Liver (tissue), 9 donors: ENCODE results near the gene SURF2. TPM values are rescaled to one million over a fixed set of nuclear protein-coding genes. Genes with fewer than 3 reads are reported as not detected.

Experiments used
- DNase-seq: peaks from one replicate; pipeline ENCODE4 v3.0.0-alpha.2; 2017; ENCODE audit warnings: low spot score
- H3K27ac ChIP-seq, 2 donors: one replicate each; pipeline ENCODE4 v1.7.0; 2013; ENCODE audit warnings: inconsistent platforms in 2 of 2, low read length in 2 of 2, control low read depth in 1 of 2, low read depth in 1 of 2, mild to moderate bottlenecking in 1 of 2
- H3K27me3 ChIP-seq, 4 donors: one replicate each; pipeline versions ENCODE4 v1.6.1 to v1.7.0; 2013; ENCODE audit warnings: low read length in 3 of 4, inconsistent platforms in 1 of 4, mild to moderate bottlenecking in 1 of 4, moderate library complexity in 1 of 4; ENCODE audit not compliant: control insufficient read depth in 4 of 4, insufficient read depth in 4 of 4
- H3K36me3 ChIP-seq, 4 donors: one replicate each; pipeline versions ENCODE4 v1.6.1 to v1.7.0; 2013; ENCODE audit warnings: low read length in 3 of 4, mild to moderate bottlenecking in 3 of 4, low read depth in 1 of 4, moderate library complexity in 1 of 4; ENCODE audit not compliant: control insufficient read depth in 4 of 4, insufficient read depth in 3 of 4
- H3K4me1 ChIP-seq, 4 donors: one replicate each; pipeline versions ENCODE4 v1.6.1 to v1.7.0; 2013; ENCODE audit warnings: low read length in 3 of 4, mild to moderate bottlenecking in 3 of 4, moderate library complexity in 1 of 4; ENCODE audit not compliant: control insufficient read depth in 4 of 4, insufficient read depth in 4 of 4
- H3K4me3 ChIP-seq, 3 donors: one replicate each; pipeline versions ENCODE4 v1.6.1 to v1.7.0; 2013; ENCODE audit warnings: low read length in 3 of 3, control low read depth in 1 of 3, low read depth in 1 of 3, mild to moderate bottlenecking in 1 of 3
- H3K9ac ChIP-seq, 2 donors: one replicate each; pipeline ENCODE4 v1.7.0; 2013; ENCODE audit warnings: low read length in 2 of 2, mild to moderate bottlenecking in 2 of 2, moderate library complexity in 2 of 2, control low read depth in 1 of 2, low read depth in 1 of 2
- H3K9me3 ChIP-seq, 4 donors: one replicate each; pipeline versions ENCODE4 v1.6.1 to v1.7.0; 2013; ENCODE audit warnings: low read length in 3 of 4; ENCODE audit not compliant: control insufficient read depth in 4 of 4
- EGR1 ChIP-seq, 2 donors: IDR thresholded peaks; 2 replicates each; pipeline ENCODE4 v1.6.1; 2016 to 2018; ENCODE audit warnings: antibody characterized with exemption in 2 of 2, low read depth in 2 of 2
- FOXA2 ChIP-seq: IDR thresholded peaks from 2 replicates; pipeline ENCODE4 v1.6.1; 2016; ENCODE audit warnings: antibody characterized with exemption
- HNF4A ChIP-seq, 2 donors: conservative IDR thresholded peaks; 2 replicates each; pipeline ENCODE4 v1.6.1; 2016; ENCODE audit warnings: antibody characterized with exemption in 2 of 2, mild to moderate bottlenecking in 2 of 2
- HNF4G ChIP-seq: IDR thresholded peaks from 2 replicates; pipeline ENCODE4 v1.6.1; 2016; ENCODE audit warnings: antibody characterized with exemption
- JUND ChIP-seq, 2 donors: IDR thresholded peaks; 2 replicates each; pipeline ENCODE4 v1.6.1; 2016; ENCODE audit warnings: antibody characterized with exemption in 2 of 2
- SP1 ChIP-seq: IDR thresholded peaks from 2 replicates; pipeline ENCODE4 v1.6.1; 2018; ENCODE audit warnings: antibody characterized with exemption, mild to moderate bottlenecking
- TAF1 ChIP-seq: conservative IDR thresholded peaks from 2 replicates; pipeline ENCODE4 v1.6.1; 2016; ENCODE audit warnings: antibody characterized with exemption, mild to moderate bottlenecking
- YY1 ChIP-seq: IDR thresholded peaks from 2 replicates; pipeline ENCODE4 v1.6.1; 2016; ENCODE audit warnings: antibody characterized with exemption, mild to moderate bottlenecking
- WGBS: extraction: QIAGEN DNeasy Blood & Tissue Kit; methylation state at CpG from one replicate; pipeline ENCODE4 v1.1.7; 2013; 5-methylcytosine and 5-hydroxymethylcytosine counted together
- polyA plus RNA-seq, 2 donors: library from polyadenylated mRNA; stranded (reverse) in 1 of 2; unstranded in 1 of 2; fragments of 200-250 nt in 1 of 2; fragments of >200 nt in 1 of 2; fragmentation: Nextera tagmentation in 1 of 2; extraction: Ambion mirVana in 1 of 2; gene quantifications; one replicate each; pipeline versions ENCODE4 v1.2.1 to v1.2.3, GENCODE V29; 2013 to 2015
- total RNA-seq, 2 donors: library from RNA; depleted of rRNA; stranded (reverse); fragments of >200 nt; gene quantifications; one replicate each; pipeline ENCODE4 v1.2.3, GENCODE V29; 2014
- TF ChIP-seq, protein P1 (sequence below): IDR thresholded peaks from 2 replicates; pipeline ENCODE4 v1.6.1; 2016; ENCODE audit warnings: antibody characterized with exemption, mild to moderate bottlenecking
- TF ChIP-seq, protein P2 (sequence below): IDR thresholded peaks from 2 replicates; pipeline ENCODE4 v1.6.1; 2016; ENCODE audit warnings: antibody characterized with exemption
- donor health status: healthy.
- donor health status: healthy.
- donor health status: healthy.
- donor health status: healthy.
- donor health status: healthy.

The SURF2 gene
- total and polyA plus RNA-seq, 4 donors: 6.0 to 15.8 (median 13.7) TPM

DNA sequence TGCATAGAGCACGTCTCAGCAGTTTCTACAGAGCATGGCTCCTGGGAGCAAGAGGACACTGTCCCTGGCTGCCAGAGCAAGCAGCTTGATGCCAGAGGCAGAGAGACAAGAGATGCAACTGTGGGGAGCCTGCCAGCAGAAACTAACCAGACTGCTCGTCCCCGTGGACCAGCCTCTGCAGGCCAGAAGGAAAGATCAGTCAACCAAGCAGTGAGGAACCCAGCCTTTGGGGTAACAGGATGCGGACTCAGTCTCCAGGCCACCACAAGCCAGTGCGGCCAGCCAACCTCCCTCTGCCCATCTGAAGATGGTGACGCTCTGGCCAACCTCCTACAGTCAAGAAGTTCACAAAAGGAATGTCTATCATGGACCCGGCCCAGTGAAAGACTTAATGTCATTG, 15.8 kb downstream of the SURF2 start:
- no peak overlapping the region for H3K4me3 ChIP-seq
- H3K9me3 ChIP-seq: no peaks in the 10 kb centered on the region
- H3K9ac ChIP-seq: no peak overlapping the region
- H3K4me1 ChIP-seq: peaks cover 28 to 80% (median 70%) of the 10 kb centered on the region in 4 donors
- no peak for TF ChIP-seq TAF1
- TF ChIP-seq JUND (IDR thresholded peaks at IDR 0.05): no peak
- no peak for TF ChIP-seq EGR1 (IDR thresholded peaks at IDR 0.05; ENCODE audit: low read depth in 2 of 2)
- 62% methylated on average over 7 of the region's 7 CpGs for WGBS
- no peak for DNase-seq
- H3K27me3 ChIP-seq: no peaks in the 10 kb centered on the region
- H3K27ac ChIP-seq: peak overlapping the region in 1 of 2 donors; percentile 51
- H3K36me3 ChIP-seq: peaks cover 2 to 11% (median 3%) of the 10 kb centered on the region in 4 donors

DNA sequence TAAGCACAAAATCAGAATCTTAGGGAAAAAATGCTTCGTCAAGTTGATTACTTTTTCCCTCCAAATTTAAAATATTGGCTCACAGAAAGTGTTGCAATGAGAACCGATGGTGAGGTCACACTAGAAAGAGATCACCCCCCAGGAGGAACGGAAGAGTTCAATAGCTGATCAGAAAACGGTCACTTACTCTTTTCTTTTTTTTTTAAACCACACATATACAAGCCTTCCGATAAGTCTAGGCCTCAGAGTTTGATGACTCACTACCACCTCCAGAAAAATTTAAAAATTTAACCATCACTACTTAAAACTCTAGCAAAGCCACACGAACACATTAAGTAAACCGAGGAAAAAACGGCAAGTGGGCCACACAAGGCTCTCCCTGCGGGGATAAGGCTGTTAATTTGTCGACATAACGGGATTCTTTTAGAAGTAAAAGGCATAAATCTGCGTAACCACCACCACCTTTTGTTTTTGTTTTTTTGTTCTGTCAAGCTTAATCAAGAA, 18.3 kb downstream of the SURF2 start:
- Histone ChIP-seq H3K4me1 (peaks cover 21 to 58% (median 46%) of the 10 kb centered on the region in 4 donors), H3K27ac (peak overlapping the region; percentile 94)

DNA sequence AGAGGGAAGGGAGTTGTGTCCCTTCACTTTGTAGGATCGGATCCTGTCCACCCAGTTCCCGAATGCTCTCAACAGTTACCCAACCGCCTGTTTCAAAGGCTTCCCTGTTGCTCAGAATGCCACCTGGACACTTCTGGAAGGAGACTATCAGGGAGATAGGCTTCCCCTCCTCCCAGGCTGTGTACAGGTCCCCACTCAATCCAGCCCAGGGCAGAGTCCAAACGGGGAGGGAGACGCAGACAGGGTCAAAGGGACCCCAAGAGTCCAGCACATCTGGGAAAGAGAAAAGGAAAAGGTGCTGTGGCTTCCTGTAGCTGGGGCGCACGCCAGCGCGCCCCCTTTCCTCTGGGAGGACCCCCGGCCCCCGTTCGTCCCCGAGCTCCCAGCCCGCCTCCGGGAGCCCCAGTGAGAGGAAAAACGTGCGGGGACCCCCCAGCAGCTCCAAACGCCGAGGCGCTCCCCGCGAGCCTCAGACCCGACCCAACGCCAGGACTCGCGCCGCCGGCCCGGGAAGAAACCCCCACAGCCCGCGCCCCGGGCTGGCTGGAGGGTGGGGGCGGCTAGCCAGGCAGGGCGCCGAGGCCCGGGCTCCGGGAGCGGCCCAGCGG, 18.9 kb downstream of the SURF2 start:
- H3K9me3 ChIP-seq: no peaks in the 10 kb centered on the region
- peaks cover 0 to 4% (median 2%) of the 10 kb centered on the region in 4 donors for H3K36me3 ChIP-seq
- peak overlapping the region; percentile 94 for H3K27ac ChIP-seq
- TF ChIP-seq, protein P1, sequence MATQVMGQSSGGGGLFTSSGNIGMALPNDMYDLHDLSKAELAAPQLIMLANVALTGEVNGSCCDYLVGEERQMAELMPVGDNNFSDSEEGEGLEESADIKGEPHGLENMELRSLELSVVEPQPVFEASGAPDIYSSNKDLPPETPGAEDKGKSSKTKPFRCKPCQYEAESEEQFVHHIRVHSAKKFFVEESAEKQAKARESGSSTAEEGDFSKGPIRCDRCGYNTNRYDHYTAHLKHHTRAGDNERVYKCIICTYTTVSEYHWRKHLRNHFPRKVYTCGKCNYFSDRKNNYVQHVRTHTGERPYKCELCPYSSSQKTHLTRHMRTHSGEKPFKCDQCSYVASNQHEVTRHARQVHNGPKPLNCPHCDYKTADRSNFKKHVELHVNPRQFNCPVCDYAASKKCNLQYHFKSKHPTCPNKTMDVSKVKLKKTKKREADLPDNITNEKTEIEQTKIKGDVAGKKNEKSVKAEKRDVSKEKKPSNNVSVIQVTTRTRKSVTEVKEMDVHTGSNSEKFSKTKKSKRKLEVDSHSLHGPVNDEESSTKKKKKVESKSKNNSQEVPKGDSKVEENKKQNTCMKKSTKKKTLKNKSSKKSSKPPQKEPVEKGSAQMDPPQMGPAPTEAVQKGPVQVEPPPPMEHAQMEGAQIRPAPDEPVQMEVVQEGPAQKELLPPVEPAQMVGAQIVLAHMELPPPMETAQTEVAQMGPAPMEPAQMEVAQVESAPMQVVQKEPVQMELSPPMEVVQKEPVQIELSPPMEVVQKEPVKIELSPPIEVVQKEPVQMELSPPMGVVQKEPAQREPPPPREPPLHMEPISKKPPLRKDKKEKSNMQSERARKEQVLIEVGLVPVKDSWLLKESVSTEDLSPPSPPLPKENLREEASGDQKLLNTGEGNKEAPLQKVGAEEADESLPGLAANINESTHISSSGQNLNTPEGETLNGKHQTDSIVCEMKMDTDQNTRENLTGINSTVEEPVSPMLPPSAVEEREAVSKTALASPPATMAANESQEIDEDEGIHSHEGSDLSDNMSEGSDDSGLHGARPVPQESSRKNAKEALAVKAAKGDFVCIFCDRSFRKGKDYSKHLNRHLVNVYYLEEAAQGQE: peak; percentile 54
- TF ChIP-seq HNF4G (peak; percentile 58), HNF4A (conservative IDR thresholded peaks at IDR 0.05) (peak; percentile 81 to 83), SP1 (peak; percentile 30), YY1 (peak; percentile 26), EGR1 (IDR thresholded peaks at IDR 0.05; ENCODE audit: low read depth in 2 of 2) (no peak)
- TF ChIP-seq, protein P2, sequence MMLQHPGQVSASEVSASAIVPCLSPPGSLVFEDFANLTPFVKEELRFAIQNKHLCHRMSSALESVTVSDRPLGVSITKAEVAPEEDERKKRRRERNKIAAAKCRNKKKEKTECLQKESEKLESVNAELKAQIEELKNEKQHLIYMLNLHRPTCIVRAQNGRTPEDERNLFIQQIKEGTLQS: no peak
- H3K4me1 ChIP-seq: peaks cover 18 to 52% (median 40%) of the 10 kb centered on the region in 4 donors
- peak overlapping the region; percentile 63 to 97 (median 96) for H3K4me3 ChIP-seq
- DNase-seq: peak; percentile 57
- H3K9ac ChIP-seq: peak overlapping the region; percentile 92 to 99
- under 1% methylated on average over 39 of the region's 39 CpGs for WGBS
- no peaks in the 10 kb centered on the region for H3K27me3 ChIP-seq

More for the DNA sequence above, 18.3 kb downstream of the SURF2 start:
- Histone ChIP-seq H3K27me3 (no peaks in the 10 kb centered on the region), H3K36me3 (peaks cover 0 to 7% (median 2%) of the 10 kb centered on the region in 4 donors), H3K9me3 (no peaks in the 10 kb centered on the region), H3K9ac (peak overlapping the region; percentile 92 to 99), H3K4me3 (peak overlapping the region; percentile 63 to 97 (median 96))
- TF ChIP-seq HNF4A (conservative IDR thresholded peaks at IDR 0.05): no peak
- TF ChIP-seq FOXA2: no peak
- TF ChIP-seq JUND (IDR thresholded peaks at IDR 0.05): peak; percentile 49 to 82
- TF ChIP-seq, protein P1: no peak
- no peak for DNase-seq
- WGBS: 5% methylated on average over 12 of the region's 12 CpGs
